PFSK-1 (cell line): ENCODE data around the gene ZNF283.

ENCODE experiments used
- FOXP2 ChIP-seq: optimal IDR thresholded peaks from 2 replicates; pipeline ENCODE3; 2011; ENCODE audit warnings: borderline replicate concordance, control low read depth, inconsistent platforms; ENCODE audit not compliant: insufficient read depth; ENCODE audit errors: extremely low read length, extremely low read depth
- POLR2AphosphoS5 ChIP-seq: IDR thresholded peaks from 2 replicates; pipeline ENCODE4 v1.6.1; 2012; ENCODE audit warnings: low read depth, mild to moderate bottlenecking, control low read depth, low read length, moderate library complexity
- SIN3A ChIP-seq: IDR thresholded peaks from 2 replicates; pipeline ENCODE4 v1.6.1; 2012; ENCODE audit warnings: mild to moderate bottlenecking, low read length, moderate library complexity, borderline replicate concordance; ENCODE audit not compliant: insufficient read depth
- TAF1 ChIP-seq: IDR thresholded peaks from 2 replicates; pipeline ENCODE4 v1.6.1; 2012; ENCODE audit warnings: low read length, control low read depth, borderline replicate concordance; ENCODE audit not compliant: insufficient read depth
- TF ChIP-seq, protein P1 (sequence below), 2 experiments: IDR thresholded peaks; 2 replicates each; pipeline versions ENCODE4 v1.6.1 to v1.8.0; 2011 to 2012; ENCODE audit warnings: low read depth in 2 of 2, low read length in 2 of 2, control low read depth in 1 of 2, inconsistent platforms in 1 of 2, mild to moderate bottlenecking in 1 of 2, moderate library complexity in 1 of 2; ENCODE audit not compliant: insufficient read depth in 1 of 2

Gene ZNF283

DNA sequence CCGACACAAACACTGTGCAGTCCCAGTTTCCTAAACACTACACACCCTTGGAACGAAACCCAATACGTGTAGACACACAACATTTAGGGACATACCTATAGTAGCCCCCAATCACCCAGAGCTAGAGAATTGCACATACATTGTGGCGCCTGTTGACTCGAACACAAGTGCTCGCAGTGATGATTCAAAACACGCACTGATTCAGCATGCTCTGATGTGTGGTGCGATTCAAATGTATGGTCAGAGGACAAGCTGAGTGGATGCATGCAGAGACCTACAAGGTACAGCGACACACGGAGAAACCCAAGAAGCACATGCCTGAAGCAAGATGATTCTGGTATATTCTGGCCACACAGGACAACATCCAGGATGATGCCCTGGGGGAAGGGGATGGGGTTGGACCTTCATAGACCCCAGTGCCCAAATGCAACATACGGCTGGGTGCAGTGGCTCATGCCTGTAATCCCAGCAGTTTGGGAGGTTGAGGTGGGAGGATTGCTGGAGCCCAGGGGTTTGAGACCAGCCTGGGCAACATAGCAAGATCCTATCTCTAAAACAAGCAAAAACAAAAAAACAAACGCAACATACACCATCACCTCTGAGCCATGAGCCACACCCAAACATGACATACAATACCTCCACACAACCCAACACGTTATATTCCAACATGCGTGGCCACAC lies 45.4 kb upstream of the ZNF283 start:
- TF ChIP-seq SIN3A (no peak), POLR2AphosphoS5 (no peak), FOXP2 (no peak), TAF1 (no peak)
- TF ChIP-seq, protein P1, sequence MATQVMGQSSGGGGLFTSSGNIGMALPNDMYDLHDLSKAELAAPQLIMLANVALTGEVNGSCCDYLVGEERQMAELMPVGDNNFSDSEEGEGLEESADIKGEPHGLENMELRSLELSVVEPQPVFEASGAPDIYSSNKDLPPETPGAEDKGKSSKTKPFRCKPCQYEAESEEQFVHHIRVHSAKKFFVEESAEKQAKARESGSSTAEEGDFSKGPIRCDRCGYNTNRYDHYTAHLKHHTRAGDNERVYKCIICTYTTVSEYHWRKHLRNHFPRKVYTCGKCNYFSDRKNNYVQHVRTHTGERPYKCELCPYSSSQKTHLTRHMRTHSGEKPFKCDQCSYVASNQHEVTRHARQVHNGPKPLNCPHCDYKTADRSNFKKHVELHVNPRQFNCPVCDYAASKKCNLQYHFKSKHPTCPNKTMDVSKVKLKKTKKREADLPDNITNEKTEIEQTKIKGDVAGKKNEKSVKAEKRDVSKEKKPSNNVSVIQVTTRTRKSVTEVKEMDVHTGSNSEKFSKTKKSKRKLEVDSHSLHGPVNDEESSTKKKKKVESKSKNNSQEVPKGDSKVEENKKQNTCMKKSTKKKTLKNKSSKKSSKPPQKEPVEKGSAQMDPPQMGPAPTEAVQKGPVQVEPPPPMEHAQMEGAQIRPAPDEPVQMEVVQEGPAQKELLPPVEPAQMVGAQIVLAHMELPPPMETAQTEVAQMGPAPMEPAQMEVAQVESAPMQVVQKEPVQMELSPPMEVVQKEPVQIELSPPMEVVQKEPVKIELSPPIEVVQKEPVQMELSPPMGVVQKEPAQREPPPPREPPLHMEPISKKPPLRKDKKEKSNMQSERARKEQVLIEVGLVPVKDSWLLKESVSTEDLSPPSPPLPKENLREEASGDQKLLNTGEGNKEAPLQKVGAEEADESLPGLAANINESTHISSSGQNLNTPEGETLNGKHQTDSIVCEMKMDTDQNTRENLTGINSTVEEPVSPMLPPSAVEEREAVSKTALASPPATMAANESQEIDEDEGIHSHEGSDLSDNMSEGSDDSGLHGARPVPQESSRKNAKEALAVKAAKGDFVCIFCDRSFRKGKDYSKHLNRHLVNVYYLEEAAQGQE (IDR thresholded peaks at IDR 0.05; ENCODE audit: insufficient read depth in 1 of 2, low read depth in 2 of 2, low read length in 2 of 2), result no peak

DNA sequence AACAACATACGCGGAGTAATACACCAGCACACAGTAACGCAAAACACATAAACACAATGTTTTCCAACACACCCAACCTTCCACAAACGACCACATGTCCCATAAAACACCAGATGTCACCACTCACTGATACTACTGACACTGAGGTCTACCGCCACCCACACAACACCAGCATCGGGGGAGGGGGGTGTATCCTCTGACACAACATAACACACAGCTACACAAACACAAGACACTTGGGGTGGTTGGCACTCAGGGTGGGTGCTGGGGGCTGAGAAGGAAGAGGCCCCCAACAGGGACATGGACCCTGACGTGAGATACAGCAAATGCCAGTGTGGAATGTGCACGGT lies 44.8 kb upstream of the ZNF283 start:
- TF ChIP-seq POLR2AphosphoS5, result no peak

DNA sequence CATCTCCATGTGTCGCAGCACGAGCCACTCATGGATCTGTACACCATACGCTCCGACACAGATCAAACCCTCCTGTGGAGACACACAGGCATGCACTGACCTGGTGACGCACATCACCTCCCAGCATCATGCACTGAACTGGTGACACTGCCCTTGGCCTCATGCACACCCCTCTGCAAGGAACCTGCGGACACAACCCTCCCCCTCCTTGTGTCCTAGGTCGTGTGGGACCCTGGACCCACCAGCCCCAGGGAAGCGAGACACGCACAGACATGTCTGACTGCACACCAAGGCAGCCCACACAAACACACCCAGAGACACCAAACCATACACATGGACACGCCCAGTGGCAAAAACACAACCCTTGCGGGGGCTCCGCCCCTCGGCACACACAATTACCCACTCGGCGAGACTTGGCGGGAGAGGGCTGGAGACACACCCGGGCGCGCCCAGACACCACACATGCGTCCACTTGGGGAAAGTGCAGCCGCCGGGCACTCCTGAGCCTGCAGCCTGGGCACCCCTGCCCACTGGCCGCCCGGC lies 44.4 kb upstream of the ZNF283 start:
- TF ChIP-seq POLR2AphosphoS5, result no peak
- no peak for TF ChIP-seq SIN3A
- no peak for TF ChIP-seq TAF1
- no peak for TF ChIP-seq FOXP2
- TF ChIP-seq, protein P1 (IDR thresholded peaks at IDR 0.05; ENCODE audit: insufficient read depth in 1 of 2, low read depth in 2 of 2, low read length in 2 of 2), result no peak

DNA sequence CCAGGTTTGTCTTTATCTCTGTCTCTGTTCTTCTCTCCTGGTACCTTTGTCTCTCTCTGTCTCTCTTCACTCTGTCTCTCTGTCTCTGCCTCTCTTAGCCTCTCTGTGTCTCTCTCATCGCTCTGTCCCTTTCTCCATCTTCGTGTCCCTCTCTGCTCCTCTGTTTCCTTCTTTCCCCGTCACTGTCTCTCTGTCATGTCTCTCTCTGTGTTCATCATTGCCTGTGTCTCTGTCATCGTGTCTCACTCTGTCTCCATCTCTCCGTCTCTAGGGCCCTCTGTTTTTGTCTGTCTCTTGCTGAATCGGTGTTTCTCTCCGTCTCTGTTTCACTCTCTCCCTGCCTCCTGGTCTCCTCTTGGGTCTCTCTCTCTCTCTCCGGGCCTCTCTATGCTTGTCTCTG lies 43.5 kb upstream of the ZNF283 start:
- no peak for TF ChIP-seq SIN3A
- TF ChIP-seq, protein P1 (IDR thresholded peaks at IDR 0.05; ENCODE audit: insufficient read depth in 1 of 2, low read depth in 2 of 2, low read length in 2 of 2), result no peak
- TF ChIP-seq FOXP2, result no peak
- TF ChIP-seq POLR2AphosphoS5, result no peak
- TF ChIP-seq TAF1, result no peak

DNA sequence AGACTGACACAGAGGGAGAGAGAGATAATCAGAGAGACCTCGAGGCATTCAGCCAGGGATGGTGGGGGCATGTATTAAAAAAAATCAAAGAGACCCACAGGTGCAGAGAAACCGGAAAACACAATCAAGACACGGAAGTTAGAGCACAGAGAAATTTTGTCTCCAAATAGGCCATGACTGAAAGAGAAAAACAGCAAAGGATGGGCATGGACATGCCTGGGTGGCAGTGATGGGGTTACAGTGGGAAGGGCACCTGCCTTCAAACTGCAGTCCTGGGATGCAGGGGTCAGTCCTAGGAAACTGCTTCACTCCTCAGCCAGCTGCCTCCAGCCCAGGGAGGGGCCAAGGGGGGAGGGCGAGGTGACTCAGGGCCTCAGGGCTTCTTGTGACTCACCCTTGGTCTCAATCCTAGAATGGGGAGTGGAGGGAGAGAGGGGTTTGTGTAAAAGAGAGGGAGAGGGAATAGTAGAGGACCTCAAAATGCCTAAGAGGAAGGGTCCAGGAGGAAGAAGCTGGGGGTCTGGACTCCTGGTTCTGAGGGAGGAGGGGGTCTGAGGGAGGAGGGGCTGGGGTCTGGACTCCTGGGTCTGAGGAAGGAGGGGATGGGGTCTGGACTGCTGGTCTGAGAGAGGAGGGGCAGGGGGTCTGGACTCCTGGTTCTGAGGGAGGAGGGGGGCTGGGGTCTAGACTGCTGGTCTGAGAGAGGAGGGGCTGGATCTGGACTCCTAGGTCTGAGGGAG lies 42.7 kb upstream of the ZNF283 start:
- TF ChIP-seq, protein P1 (IDR thresholded peaks at IDR 0.05; ENCODE audit: insufficient read depth in 1 of 2, low read depth in 2 of 2, low read length in 2 of 2), result no peak
- peak; percentile 20 for TF ChIP-seq FOXP2
